Spleen (tissue), 11 donors: Measurements from ENCODE around the gene MRPL14. TPM values are rescaled to one million over a fixed set of nuclear protein-coding genes. Genes with fewer than 3 reads are reported as not detected.

ENCODE experiments used
- DNase-seq: peaks from one replicate; pipeline ENCODE4 v3.0.0-alpha.2; 2020
- H3K27ac ChIP-seq, 8 donors: fragments of 200-600 bp; sonication (generic) in 7 of 8; 1 replicate in 4 of 8; 2 replicates in 4 of 8; pipeline versions ENCODE4 v1.5.0 to v1.8.0; 2016 to 2021; ENCODE audit warnings: inconsistent platforms in 4 of 8, mild to moderate bottlenecking in 4 of 8, moderate library complexity in 1 of 8
- H3K27me3 ChIP-seq, 7 donors: fragments of 200-600 bp; sonication (generic) in 6 of 7; replicated peaks in 1 of 7; 1 replicate in 4 of 7; 2 replicates in 3 of 7; pipeline versions ENCODE4 v1.5.0 to v1.8.0; 2016 to 2021; ENCODE audit warnings: inconsistent platforms in 3 of 7, mild to moderate bottlenecking in 1 of 7
- H3K36me3 ChIP-seq, 6 donors: fragments of 200-600 bp; sonication (generic) in 5 of 6; 1 replicate in 4 of 6; 2 replicates in 2 of 6; pipeline versions ENCODE4 v1.5.0 to v1.8.0; 2016 to 2021; ENCODE audit warnings: inconsistent platforms in 2 of 6
- H3K4me1 ChIP-seq, 6 donors: fragments of 200-600 bp; sonication (generic) in 5 of 6; 1 replicate in 3 of 6; 2 replicates in 3 of 6; pipeline versions ENCODE4 v1.5.0 to v1.8.0; 2016 to 2021; ENCODE audit warnings: inconsistent platforms in 3 of 6
- H3K4me3 ChIP-seq, 8 donors: fragments of 200-600 bp; sonication (generic) in 7 of 8; 1 replicate in 4 of 8; 2 replicates in 4 of 8; pipeline versions ENCODE4 v1.5.0 to v1.8.0; 2016 to 2021; ENCODE audit warnings: inconsistent platforms in 4 of 8, mild to moderate bottlenecking in 4 of 8, moderate library complexity in 2 of 8
- H3K9me3 ChIP-seq, 8 donors: fragments of 200-600 bp; sonication (generic) in 7 of 8; 1 replicate in 4 of 8; 2 replicates in 4 of 8; pipeline versions ENCODE4 v1.5.0 to v1.8.0; 2016 to 2021; ENCODE audit warnings: inconsistent platforms in 4 of 8
- POLR2A ChIP-seq, 3 donors: fragments of 450-650 bp; IDR thresholded peaks; one replicate each; pipeline ENCODE4 v1.5.1; 2017; ENCODE audit warnings: antibody characterized with exemption in 3 of 3, mild to moderate bottlenecking in 1 of 3
- POLR2AphosphoS5 ChIP-seq, 3 donors: sonication (generic); formaldehyde crosslinking; IDR thresholded peaks; one replicate each; pipeline ENCODE4 v1.5.1; 2017; ENCODE audit warnings: antibody characterized with exemption in 3 of 3
- WGBS, 5 donors: extraction: QIAGEN DNeasy Blood & Tissue Kit in 3 of 5; methylation state at CpG; one replicate each; pipeline versions ENCODE4 v1.1.5 to v1.1.7; 2013 to 2018; 5-methylcytosine and 5-hydroxymethylcytosine counted together
- intact Hi-C: fragments of 100-400 bp; cut with DNase I; formaldehyde crosslinking; loops from one replicate; pipeline ENCODE4 v1.15.0; 2023; ENCODE audit warnings: low total_unique reads
- polyA plus RNA-seq, 3 donors: library from polyadenylated mRNA; stranded (reverse); fragments of 200-250 nt; gene quantifications; one replicate each; pipeline ENCODE4 v1.2.1, GENCODE V29; 2013
- total RNA-seq, 7 donors: library from RNA; depleted of rRNA in 3 of 7; stranded (reverse); fragments of >200 nt in 3 of 7; fragmentation: NEBNext Ultra II Directional in 4 of 7; extraction: Animal tissue kit (Norgen Biotek cat#: 25700) in 4 of 7; gene quantifications; one replicate each; pipeline versions ENCODE4 v1.1.0 to v1.2.1, GENCODE V29; 2016 to 2021
- TF ChIP-seq, protein P1 (sequence below), 11 experiments: fragments of 200-600 bp in 7 of 11; fragments of 450-650 bp in 4 of 11; sonication (generic) in 4 of 11; IDR thresholded peaks in 8 of 11; conservative IDR thresholded peaks in 3 of 11; 1 replicate in 7 of 11; 2 replicates in 4 of 11; pipeline versions ENCODE4 v1.4.0 to v1.8.0; 2016 to 2021; ENCODE audit warnings: antibody characterized with exemption in 11 of 11, inconsistent platforms in 4 of 11, mild to moderate bottlenecking in 1 of 11
- donor health status: healthy with polysubstance abuse.
- donor health status: DM: no; HTN: no; CAD: no; lungs with moderate emphysema.
- donor health status: DM: no; HTN: no; CAD: no.
- donor health status: Bipolar disorder and iron deficiency.
- donor health status: healthy.
- donor health status: DM: no; HTN: no; CAD: no.
- donor health status: DM: yes; HTN: yes; CAD: no.

Gene MRPL14
- total and polyA plus RNA-seq, 10 donors, result 20.2 to 55.3 (median 27.3) TPM

DNA sequence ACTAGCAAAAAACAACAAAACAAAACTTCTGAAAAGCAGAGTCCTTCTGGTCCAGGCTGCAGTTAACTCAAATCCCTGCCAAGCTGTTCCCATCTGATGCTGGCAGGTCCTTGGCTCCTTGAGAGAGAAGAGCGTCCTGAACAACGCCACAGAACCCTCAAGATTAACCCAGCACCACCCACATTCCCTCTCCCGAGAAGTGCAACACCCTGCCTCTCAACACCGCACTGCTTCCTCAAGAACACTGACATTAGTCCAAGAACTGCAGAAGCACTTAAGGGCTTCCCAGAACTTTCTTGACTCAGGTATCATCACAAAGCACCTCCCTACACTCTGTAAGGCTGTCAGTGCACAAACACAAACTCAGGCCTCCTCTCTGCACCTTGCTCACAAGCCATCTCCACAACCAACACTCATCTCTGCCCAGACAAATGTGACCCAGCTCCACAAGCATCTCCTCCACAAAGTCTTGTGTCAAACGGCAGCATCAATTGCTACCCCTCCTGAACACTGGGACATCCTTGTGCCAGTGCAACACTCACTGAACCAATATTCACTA, 7.5 kb downstream of the MRPL14 start:
- WGBS, 5 donors, result 57 to 78% (median 69%) methylated on average over 5 of the region's 5 CpGs
- no peak overlapping the region for H3K27ac ChIP-seq
- no peak overlapping the region for H3K4me3 ChIP-seq
- DNase-seq, result no peak
- intact Hi-C loops, result no loop called here
- peaks cover 21 to 81% (median 45%) of the 10 kb centered on the region in 6 donors for H3K4me1 ChIP-seq
- no peaks in the 10 kb centered on the region for H3K9me3 ChIP-seq
- no peaks in the 10 kb centered on the region for H3K27me3 ChIP-seq
- H3K36me3 ChIP-seq, result peaks cover 0 to 23% (median 2%) of the 10 kb centered on the region in 6 donors
- TF ChIP-seq, protein P1, sequence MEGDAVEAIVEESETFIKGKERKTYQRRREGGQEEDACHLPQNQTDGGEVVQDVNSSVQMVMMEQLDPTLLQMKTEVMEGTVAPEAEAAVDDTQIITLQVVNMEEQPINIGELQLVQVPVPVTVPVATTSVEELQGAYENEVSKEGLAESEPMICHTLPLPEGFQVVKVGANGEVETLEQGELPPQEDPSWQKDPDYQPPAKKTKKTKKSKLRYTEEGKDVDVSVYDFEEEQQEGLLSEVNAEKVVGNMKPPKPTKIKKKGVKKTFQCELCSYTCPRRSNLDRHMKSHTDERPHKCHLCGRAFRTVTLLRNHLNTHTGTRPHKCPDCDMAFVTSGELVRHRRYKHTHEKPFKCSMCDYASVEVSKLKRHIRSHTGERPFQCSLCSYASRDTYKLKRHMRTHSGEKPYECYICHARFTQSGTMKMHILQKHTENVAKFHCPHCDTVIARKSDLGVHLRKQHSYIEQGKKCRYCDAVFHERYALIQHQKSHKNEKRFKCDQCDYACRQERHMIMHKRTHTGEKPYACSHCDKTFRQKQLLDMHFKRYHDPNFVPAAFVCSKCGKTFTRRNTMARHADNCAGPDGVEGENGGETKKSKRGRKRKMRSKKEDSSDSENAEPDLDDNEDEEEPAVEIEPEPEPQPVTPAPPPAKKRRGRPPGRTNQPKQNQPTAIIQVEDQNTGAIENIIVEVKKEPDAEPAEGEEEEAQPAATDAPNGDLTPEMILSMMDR (IDR thresholded peaks at IDR 0.05 in 8 of 11, conservative IDR thresholded peaks at IDR 0.05 in 3 of 11), result no peak
- TF ChIP-seq POLR2A (IDR thresholded peaks at IDR 0.05) (no peak), POLR2AphosphoS5 (IDR thresholded peaks at IDR 0.05) (no peak)

DNA sequence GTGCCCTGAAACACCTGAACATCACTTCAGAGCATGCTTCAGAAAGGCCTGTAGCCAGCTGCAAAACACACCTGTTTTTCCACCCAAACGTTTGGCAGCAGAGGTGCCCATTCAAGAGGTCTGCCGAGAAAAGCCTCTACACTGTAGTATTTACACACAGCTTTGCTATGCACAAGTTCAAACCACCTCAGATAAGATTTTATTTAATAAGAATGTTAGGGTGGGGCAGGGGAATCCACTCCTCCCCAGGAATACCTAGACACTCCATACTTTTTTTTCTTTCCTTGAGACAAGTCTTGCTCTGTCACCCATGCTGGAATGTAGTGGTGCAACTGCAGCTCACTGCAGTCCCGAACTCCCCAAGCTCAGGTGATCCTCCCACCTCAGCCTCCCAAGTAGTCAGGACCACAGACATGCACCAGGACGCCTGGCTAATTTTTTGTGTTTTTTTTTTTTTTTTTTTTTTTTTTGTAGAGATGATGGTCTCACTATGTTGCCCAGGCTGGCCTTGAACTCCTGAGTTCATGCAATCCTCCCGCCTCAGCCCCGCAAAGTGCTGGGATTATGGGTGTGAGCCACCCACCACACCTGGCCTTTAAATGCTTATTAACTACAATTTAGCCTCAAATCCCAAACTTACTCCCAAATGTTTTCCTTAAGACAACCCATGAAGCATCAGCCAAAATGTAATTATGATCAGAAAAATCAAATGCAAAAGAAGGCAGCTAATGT, 9.7 kb downstream of the MRPL14 start:
- intact Hi-C loops, result no loop called here
- no peak for DNase-seq
- H3K27ac ChIP-seq, result no peak overlapping the region
- H3K9me3 ChIP-seq, result no peaks in the 10 kb centered on the region
- peaks cover 6 to 63% (median 25%) of the 10 kb centered on the region in 6 donors for H3K4me1 ChIP-seq
- H3K36me3 ChIP-seq, result peaks cover 3 to 45% (median 23%) of the 10 kb centered on the region in 6 donors
- TF ChIP-seq POLR2AphosphoS5 (IDR thresholded peaks at IDR 0.05) (no peak), POLR2A (IDR thresholded peaks at IDR 0.05) (no peak)
- TF ChIP-seq, protein P1 (IDR thresholded peaks at IDR 0.05 in 8 of 11, conservative IDR thresholded peaks at IDR 0.05 in 3 of 11), result no peak
- H3K27me3 ChIP-seq, result no peaks in the 10 kb centered on the region
- H3K4me3 ChIP-seq, result no peak overlapping the region
- 87 to 93% (median 88%) methylated on average over 6 of the region's 6 CpGs for WGBS, 5 donors

DNA sequence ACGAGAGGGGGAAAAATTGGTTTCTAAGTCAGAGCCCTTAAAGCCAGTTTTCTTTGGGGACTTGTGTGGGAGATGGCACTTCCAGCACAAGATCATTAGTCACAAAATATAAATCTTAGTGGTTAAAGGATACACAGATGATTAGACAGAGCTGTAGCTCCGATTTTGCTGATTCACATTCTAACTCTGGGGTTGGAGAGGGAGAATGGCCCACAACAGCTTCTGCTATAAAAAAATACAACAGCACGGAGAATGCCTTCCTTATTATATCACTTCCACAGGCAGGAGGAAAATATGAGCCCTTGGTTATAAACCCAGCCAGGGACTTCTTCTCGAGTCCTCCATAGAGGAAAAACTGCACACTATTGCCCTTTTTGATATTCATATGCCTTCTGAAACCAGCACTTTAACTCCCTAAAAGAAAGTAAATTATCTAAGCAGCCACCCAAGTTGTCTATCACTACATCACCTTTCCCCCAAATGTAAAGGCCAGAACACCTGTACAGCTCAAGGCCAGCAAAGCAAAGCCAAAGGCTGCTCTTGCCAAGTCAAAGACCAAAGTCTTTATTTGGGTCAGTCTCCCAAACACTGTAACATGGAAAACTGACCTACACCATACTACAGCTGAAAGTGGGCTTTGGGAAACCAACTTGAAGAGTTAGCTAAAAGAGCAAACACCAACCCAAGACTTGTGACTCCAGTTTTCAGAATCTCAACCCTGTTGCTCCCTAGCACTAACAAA, 10.4 kb downstream of the MRPL14 start:
- no peak overlapping the region for H3K27ac ChIP-seq
- H3K4me1 ChIP-seq, result peaks cover 0 to 56% (median 18%) of the 10 kb centered on the region in 6 donors
- H3K36me3 ChIP-seq, result peaks cover 3 to 53% (median 27%) of the 10 kb centered on the region in 6 donors
- no peak overlapping the region for H3K4me3 ChIP-seq
- DNase-seq, result no peak
- intact Hi-C loops, result no loop called here
- WGBS, 5 donors, result 64 to 81% (median 77%) methylated on average over 4 of the region's 4 CpGs
- TF ChIP-seq POLR2AphosphoS5 (IDR thresholded peaks at IDR 0.05) (no peak), POLR2A (IDR thresholded peaks at IDR 0.05) (no peak)
- TF ChIP-seq, protein P1 (IDR thresholded peaks at IDR 0.05 in 8 of 11, conservative IDR thresholded peaks at IDR 0.05 in 3 of 11), result no peak
- no peaks in the 10 kb centered on the region for H3K9me3 ChIP-seq
- H3K27me3 ChIP-seq, result no peaks in the 10 kb centered on the region

DNA sequence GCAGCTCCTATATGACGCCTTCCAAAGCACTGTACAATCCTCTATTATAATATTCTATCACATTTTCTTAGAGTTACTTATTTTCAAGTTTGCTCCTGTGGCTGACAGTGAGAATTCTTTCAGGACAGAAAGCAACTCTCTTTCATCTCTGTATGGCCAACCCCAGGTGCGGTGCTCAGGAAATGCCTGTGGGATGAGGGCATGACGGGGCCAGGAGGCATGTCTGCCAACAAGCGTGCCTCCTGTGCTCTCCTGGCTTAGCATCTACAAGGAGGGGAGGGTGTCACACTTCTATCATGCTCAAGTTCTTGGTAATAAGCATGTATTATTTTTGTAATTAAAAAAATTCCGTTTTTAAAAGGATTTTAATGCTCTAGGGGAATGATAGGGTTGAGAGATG, 11.4 kb downstream of the MRPL14 start:
- DNase-seq, result no peak
- no peak overlapping the region for H3K4me3 ChIP-seq
- no peaks in the 10 kb centered on the region for H3K27me3 ChIP-seq
- TF ChIP-seq POLR2A (IDR thresholded peaks at IDR 0.05), result no peak
- TF ChIP-seq, protein P1 (IDR thresholded peaks at IDR 0.05 in 8 of 11, conservative IDR thresholded peaks at IDR 0.05 in 3 of 11), result no peak
- no peak for TF ChIP-seq POLR2AphosphoS5 (IDR thresholded peaks at IDR 0.05)
- intact Hi-C loops, result no loop called here
- no peaks in the 10 kb centered on the region for H3K9me3 ChIP-seq
- peaks cover 0 to 46% (median 12%) of the 10 kb centered on the region in 6 donors for H3K4me1 ChIP-seq
- WGBS, 5 donors, result 74 to 80% (median 76%) methylated on average over 5 of the region's 5 CpGs
- peaks cover 3 to 62% (median 35%) of the 10 kb centered on the region in 6 donors for H3K36me3 ChIP-seq
- H3K27ac ChIP-seq, result no peak overlapping the region
